ENCODE measurements around the gene PET100. TPM values are rescaled to one million over a fixed set of nuclear protein-coding genes. Genes with fewer than 3 reads are reported as not detected.

PET100 gene
- 141 and 165 TPM in 2 replicates for total RNA-seq
- long read RNA-seq, transcript PET100-202 (4 exons, 719 nt): major isoform, 18 of 21 reads
- long read RNA-seq, partial matches to known transcripts: 1 of 21 reads
- long read RNA-seq, other reads (novel, unspliced or antisense): 1 of 21 reads

- peaks cover 7% of the 10 kb centered on the region for H3K36me3 Mint-ChIP-seq (ENCODE audit: low read depth)
- H3K4me1 Mint-ChIP-seq: peaks cover 27% of the 10 kb centered on the region
- DNase-seq (ENCODE audit: low read depth, low spot score): peak; percentile 92
- peak within 1 kb of the TSS; percentile 99 for H3K4me3 Mint-ChIP-seq
- TF ChIP-seq CTCF (conservative IDR thresholded peaks at IDR 0.05): no peak
- H3K9me3 Mint-ChIP-seq: no peaks in the 10 kb centered on the region
- peaks cover 10% of the 10 kb centered on the region for H3K27me3 Mint-ChIP-seq (ENCODE audit: low read depth)
- peak within 1 kb of the TSS; percentile 99 for H3K27ac Mint-ChIP-seq (ENCODE audit: unreplicated experiment)
Observed at GRCh38 chr19:7629347-7630054, at the start of gene PET100, which contains the start of gene XAB2. TSS of gene PET100 (plus strand) at chr19:7629793. CDS start at chr19:7629834, 41 bp downstream. TSS of gene XAB2 (minus strand) at chr19:7629545. CDS start at chr19:7629527, 18 bp downstream.

- H3K4me1 Mint-ChIP-seq: no peaks in the 10 kb centered on the region
- H3K27ac Mint-ChIP-seq (ENCODE audit: unreplicated experiment): no peak overlapping the region
- peaks cover 63% of the 10 kb centered on the region for H3K27me3 Mint-ChIP-seq (ENCODE audit: low read depth)
- TF ChIP-seq CTCF (conservative IDR thresholded peaks at IDR 0.05): no peak
- DNase-seq (ENCODE audit: low read depth, low spot score): no peak
- no peaks in the 10 kb centered on the region for H3K36me3 Mint-ChIP-seq (ENCODE audit: low read depth)
- H3K4me3 Mint-ChIP-seq: no peak overlapping the region
- no peaks in the 10 kb centered on the region for H3K9me3 Mint-ChIP-seq
Observed at GRCh38 chr19:7582446-7582845, 47.1 kb upstream of the PET100 start.

GRCh38 chr19:7589822-7590221 is 39.8 kb upstream of the PET100 start:
- H3K9me3 Mint-ChIP-seq: no peaks in the 10 kb centered on the region
- no peak overlapping the region for H3K27ac Mint-ChIP-seq (ENCODE audit: unreplicated experiment)
- peaks cover 51% of the 10 kb centered on the region for H3K27me3 Mint-ChIP-seq (ENCODE audit: low read depth)
- TF ChIP-seq CTCF (conservative IDR thresholded peaks at IDR 0.05): no peak
- no peaks in the 10 kb centered on the region for H3K4me1 Mint-ChIP-seq
- no peak for DNase-seq (ENCODE audit: low read depth, low spot score)
- no peaks in the 10 kb centered on the region for H3K36me3 Mint-ChIP-seq (ENCODE audit: low read depth)
- no peak overlapping the region for H3K4me3 Mint-ChIP-seq

GRCh38 chr19:7590256-7590655 is 39.3 kb upstream of the PET100 start:
- H3K4me3 Mint-ChIP-seq: no peak overlapping the region
- H3K4me1 Mint-ChIP-seq: peaks cover 3% of the 10 kb centered on the region
- H3K36me3 Mint-ChIP-seq (ENCODE audit: low read depth): no peaks in the 10 kb centered on the region
- no peak overlapping the region for H3K27ac Mint-ChIP-seq (ENCODE audit: unreplicated experiment)
- peaks cover 51% of the 10 kb centered on the region for H3K27me3 Mint-ChIP-seq (ENCODE audit: low read depth)
- no peak for DNase-seq (ENCODE audit: low read depth, low spot score)
- TF ChIP-seq CTCF (conservative IDR thresholded peaks at IDR 0.05): no peak
- H3K9me3 Mint-ChIP-seq: no peaks in the 10 kb centered on the region

GRCh38 chr19:7595466-7596133 is 34.0 kb upstream of the PET100 start, which contains the start of gene CAMSAP3:
TSS of gene CAMSAP3 (plus strand) at chr19:7595863. CDS start at chr19:7596003, 140 bp downstream.
- no peak within 1 kb of the TSS for H3K27ac Mint-ChIP-seq (ENCODE audit: unreplicated experiment)
- peak; percentile 38 for DNase-seq (ENCODE audit: low read depth, low spot score)
- no peaks in the 10 kb centered on the region for H3K9me3 Mint-ChIP-seq
- H3K4me3 Mint-ChIP-seq: peak within 1 kb of the TSS; percentile 85
- no peaks in the 10 kb centered on the region for H3K36me3 Mint-ChIP-seq (ENCODE audit: low read depth)
- H3K27me3 Mint-ChIP-seq (ENCODE audit: low read depth): peaks cover 61% of the 10 kb centered on the region
- H3K4me1 Mint-ChIP-seq: peaks cover 9% of the 10 kb centered on the region
- TF ChIP-seq CTCF (conservative IDR thresholded peaks at IDR 0.05): no peak

Data from neural crest cell (in vitro differentiated cells).